ENCODE results near the gene ICE1. TPM values are rescaled to one million over a fixed set of nuclear protein-coding genes. Genes with fewer than 3 reads are reported as not detected.
"Not testable (repeated sequence)": the region's sequence is repeated elsewhere in the genome, so short reads cannot be mapped to it uniquely, and the experiment has no call there.

The ICE1 gene, protein sequence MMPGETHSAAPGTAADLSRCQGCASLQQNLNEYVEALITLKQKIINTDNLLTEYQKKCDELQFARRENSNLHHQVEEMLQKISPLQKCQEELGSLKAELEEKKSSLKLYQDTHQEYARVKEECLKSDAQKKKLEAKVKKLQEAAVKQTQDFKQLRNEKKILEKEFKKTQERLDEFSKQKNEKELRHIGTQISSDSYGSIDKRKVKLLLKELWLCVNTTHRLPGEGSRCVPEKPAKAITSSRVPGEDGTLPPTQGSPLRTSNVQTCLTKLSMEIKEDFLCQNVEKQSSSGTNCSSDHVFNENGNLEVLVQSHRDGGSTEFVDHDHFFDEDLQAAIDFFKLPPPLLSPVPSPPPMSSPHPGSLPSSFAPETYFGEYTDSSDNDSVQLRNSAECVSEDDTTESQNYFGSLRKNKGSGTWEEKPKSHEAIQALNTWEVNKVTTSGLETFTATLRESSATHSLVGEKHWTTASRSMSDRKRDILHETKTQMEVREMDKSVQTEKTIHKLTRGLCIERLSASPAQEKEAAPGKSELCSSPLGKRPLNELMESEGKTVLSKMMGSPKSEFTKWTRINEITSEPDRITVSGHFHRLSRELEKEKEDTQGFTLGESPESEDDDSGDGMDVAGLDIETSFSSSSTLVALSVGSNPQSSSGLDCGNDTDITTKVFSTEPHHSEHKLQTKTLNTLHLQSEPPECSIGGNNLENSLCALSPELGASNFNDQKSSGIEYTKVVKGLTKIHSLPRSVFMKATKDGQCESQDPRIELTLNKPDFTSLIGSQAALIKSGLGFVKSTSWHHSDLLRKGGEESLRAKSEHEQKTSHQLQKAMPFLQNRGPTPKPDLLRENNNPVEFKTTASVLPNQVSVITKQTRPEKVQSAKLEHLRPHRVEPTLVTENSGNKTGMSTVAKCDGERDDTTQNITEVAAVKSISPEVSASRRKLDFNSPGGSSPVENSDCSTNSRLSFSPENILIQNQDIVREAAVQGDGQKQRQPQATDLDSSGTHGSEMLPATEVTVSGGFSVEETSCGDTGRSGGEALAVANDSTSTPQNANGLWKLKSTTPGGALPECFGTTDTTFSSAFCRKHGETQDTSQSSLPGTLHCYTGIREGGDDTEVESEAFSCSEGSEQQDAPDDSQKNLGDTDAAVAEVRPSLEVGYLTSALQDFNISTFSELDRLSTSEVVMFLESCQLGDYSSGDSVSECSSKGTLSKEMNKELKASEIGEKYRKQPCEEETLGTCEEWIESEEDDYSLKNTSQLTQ (N-terminal part only)
- 10 to 100 TPM; 37.2 to 41.4 (median 40.9) TPM for polyA plus RNA-seq (ENCODE audit: insufficient read length in 3 of 3)

DNA sequence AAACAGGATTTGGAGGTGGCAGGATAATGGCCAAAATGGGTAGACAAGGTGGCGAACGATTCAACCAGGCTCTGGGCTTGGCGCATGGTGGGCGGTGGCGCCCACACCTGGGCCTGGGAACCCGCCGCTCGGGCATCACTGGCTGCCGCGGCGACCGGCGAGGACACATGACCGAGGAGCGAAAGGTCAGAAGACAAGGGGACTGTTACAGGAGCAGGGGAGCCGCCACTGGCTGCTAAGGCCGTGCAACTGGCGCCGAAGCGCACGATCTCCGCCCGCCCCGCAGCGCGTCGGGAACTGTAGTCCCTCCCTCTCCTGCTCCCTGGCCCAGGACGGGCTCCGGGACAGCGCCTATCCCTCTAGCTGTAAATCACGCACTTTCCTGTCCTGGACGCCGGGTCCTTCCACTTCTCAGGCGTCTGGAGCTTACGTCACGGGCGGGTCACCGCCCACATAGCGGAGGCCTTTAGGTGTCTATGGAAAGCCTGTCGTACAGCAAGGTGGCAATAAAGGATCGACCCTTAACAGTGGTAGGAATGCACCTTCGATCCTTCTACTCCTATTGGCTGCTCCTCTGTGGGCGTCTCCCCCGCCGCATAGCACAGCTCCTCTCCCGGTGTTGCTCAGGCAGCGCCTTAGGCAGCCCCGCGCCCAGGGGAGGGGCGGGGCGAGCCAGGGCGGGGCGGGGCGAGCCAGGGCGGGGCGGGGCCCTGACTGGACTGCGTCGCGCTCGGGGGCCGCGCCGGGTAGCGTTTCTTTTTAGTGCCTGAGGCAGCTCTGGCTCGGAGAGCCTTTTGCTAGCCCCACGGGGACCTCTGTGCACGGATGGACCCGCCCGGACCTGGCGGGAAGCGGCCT lies at the start of gene ICE1:
Gene ICE1 (plus strand): TSS at position 717 of the 858 bp plus-strand sequence. CDS start 239 bp downstream, outside the sequence.
- DNase-seq (ENCODE audit: low read depth in 3 of 3, low spot score in 2 of 3), result peak; percentile 92 to 96 (median 95)

DNA sequence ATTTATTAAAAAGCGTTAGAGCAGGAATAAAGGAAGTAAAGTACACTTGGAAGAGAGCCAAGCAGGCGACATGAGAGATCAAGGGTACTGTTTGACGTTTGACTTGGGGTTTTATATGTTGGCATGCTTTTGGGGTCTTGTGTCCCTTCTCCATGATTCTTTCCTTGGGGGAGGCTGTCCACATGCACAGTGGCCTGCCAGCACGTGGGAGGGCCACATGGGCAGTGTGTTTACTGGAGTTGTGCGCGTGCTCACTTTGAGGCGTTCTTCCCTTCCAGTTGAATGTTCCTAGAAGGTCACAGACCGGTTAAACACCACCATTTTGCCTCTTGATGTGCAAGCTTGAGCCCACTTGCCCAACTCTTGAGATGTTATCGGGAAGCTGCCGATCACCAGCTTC lies 49.5 kb upstream of the ICE1 start:
- DNase-seq (ENCODE audit: low read depth in 3 of 3, low spot score in 2 of 3), result no peak

DNA sequence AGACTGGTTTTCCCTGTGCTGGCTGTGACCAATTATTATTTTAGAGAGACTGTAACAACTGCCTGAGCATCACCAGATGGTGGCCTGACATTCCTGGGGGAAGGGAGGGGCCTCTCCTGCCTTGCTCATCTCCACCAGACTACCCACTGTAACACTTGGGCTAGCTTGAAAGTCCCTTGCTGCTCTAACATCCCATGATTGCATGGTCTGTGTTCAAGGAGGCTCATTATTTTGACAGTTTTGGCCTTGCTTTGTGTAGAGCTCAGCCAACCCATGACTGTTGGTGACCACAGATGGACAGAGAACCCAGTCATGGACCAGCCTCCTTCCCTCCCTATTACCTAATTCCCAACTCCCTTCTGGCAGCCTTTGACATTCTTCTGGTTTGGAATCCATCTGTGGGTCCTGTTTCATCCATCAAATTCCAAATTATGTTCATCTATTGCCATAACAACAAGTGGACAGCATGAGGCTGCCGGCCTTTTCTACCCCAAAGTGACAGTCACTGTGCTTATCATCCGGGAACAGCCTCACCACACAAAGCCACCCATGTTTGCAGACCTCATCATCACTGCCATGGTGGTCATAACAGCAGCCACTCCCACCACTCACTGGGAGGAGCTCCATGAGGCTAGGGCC lies 49.0 kb upstream of the ICE1 start:
- no peak for DNase-seq (ENCODE audit: low read depth in 3 of 3, low spot score in 2 of 3)

DNA sequence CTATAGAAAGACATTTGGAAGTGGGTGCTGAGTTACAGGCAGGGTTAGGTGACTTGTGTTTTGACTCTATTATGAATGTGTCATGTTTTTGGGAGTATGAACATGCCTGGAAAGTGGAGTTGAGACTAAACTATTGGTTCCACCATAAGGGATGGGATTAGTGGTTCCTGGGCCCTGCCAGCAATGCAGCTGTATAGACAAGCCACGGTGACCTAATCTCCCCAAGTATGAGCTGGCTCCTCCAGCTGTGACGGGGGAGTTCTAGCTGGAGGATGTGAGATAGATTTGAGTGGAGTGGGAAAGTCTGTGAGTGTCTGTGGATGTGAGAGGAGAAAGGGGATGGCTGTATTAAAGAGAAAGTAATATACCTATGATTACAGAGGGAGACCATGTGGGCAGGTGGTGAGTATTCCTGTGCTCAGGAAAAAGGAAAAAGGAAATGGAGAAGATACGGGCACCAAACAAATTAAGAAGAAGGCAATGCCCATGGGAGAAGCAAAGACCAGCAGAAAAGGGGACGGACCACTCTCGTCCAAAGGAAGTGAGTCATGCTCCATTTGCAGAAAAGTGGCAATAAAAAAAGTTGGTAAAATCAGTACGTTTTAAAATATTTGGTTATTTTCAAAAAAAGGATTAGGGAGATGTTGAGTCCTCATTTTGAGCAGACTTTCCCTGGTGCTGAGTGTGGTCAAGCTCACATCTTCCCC lies 48.3 kb upstream of the ICE1 start:
- no peak for DNase-seq (ENCODE audit: low read depth in 3 of 3, low spot score in 2 of 3)

DNA sequence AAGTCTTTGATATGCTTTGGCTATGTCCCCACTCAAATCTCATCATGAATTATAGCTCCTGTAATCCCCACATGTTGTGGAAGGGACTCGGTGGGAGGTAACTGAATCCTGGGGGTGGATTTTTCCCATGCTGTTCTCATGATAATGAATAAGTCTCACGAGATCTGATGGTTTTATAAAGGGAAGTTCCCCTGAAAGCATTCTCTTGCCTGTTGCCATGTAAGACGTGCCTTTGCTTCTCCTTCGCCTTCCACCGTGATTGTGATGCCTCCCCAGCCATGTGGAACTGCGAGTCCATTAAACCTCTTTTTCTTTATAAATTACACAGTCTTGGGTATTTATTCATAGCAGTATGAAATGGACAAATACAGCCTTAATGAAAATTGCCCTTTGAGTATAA lies 44.7 kb upstream of the ICE1 start:
- DNase-seq (ENCODE audit: low read depth in 3 of 3, low spot score in 2 of 3), result no peak

DNA sequence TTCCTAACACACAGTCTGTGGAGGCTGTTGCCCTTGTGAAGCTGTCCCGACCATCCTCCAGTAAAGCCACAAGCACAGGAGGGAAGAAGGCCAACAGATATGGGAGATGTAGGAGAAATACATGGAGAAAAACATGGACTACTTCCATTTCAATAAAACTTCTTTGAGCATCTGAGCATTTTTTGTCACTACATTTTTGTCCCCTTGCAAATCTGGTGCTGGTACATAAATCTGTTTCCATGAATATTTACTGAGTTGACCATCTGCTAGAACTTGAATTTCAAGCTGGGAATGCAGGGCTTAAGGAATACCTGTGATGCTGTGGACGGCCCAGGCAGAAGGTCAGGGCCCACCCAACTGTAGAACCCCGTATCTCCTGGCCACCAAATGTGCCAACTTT lies 43.9 kb upstream of the ICE1 start:
- no peak for DNase-seq (ENCODE audit: low read depth in 3 of 3, low spot score in 2 of 3)

DNA sequence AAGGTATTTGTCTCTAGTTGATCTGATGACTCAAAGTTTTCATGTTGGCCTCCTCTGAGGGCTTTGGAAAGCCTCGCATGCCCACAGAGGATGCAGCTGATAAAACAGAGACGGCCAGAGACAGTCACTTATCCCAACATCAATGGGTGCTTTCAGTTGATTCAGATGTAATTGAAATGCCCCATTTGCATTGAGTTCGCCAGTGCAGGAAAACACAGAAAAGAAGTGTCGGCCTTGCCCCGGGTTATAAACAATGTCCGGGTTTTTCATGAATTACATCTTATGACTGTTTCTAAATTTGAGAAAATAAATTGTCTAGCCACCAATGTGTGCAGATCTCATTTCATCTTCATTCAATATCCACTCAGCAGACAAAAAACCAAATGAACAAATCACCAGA lies 42.2 kb upstream of the ICE1 start:
- DNase-seq (ENCODE audit: low read depth in 3 of 3, low spot score in 2 of 3), result no peak

DNA sequence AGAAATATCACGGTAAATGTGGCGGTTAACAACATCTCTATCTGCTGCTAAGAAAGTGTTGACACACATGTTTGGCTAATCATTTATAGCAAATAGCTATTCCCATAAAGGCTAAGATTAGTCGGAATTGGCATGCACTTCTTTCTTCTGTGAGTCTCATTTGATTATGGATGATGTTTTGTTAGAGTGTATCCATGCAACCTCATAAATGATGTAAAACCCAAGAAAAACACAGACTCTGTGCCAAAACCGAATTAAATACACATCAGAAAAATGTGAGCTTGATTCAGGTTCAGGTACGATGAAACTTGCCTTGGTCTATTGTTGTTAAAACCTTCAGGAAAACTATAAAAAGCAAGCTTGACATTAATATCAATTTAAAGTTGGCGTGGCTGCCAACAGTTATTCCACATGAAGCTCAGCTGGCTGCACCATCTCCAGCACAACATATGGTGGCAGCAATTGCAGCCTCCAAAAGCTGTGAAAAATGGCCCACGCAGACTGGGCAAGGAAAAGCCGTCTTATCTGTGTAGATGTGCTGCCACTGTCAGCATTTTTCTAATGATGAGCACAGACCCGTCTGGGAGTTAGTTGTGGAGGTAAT lies 41.1 kb upstream of the ICE1 start:
- DNase-seq (ENCODE audit: low read depth in 3 of 3, low spot score in 2 of 3), result no peak

DNA sequence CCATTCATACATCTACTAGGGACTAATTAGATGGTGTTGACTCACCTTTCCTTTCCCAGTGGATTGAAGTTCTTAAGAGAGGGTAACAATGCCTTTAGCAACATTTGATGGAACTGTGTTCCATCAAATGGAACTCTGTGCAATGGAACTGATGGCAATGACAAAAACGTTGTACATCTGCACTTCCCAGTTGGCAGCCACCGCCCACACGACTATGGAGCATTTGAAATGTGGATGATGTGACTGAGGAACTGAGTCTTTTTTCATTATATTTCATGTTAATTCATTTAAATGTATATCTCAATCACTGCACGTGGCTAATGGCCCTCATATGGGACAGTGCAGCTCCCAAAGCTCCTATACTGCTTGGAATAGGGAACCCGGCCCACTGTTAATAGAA lies 39.0 kb upstream of the ICE1 start:
- DNase-seq (ENCODE audit: low read depth in 3 of 3, low spot score in 2 of 3), result no peak

DNA sequence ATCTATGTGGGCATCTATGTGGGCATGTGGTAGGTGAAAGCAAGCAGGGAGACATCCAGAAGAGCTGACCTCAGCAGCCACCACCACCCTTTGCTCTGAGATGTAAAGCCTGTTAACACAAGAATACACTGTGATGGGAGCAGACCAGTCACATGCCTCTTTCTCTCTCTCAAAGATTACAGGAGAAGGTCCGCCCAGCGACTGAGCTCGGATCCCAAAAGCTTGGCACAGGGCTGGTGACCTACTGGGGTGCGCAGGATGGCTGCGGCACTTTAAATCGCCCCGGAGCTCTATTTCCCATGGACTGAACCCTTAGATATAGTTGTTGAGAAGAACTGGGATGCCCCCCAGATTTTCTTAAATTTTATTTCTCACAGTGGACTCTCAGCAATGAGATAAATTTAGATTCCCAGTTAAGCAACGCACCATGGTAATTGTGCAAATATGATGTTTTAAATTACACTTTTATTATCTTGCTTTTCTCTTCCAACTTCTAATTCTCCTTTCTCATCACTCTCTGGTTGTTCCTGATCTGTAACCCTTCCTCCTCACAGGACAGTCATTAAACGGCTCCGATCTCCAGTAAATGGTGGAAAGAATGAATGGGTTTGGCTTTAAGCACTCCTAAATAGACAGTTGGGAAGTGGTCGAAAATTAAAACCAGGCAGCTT lies 37.7 kb upstream of the ICE1 start:
- DNase-seq (ENCODE audit: low read depth in 3 of 3, low spot score in 2 of 3), result no peak

DNA sequence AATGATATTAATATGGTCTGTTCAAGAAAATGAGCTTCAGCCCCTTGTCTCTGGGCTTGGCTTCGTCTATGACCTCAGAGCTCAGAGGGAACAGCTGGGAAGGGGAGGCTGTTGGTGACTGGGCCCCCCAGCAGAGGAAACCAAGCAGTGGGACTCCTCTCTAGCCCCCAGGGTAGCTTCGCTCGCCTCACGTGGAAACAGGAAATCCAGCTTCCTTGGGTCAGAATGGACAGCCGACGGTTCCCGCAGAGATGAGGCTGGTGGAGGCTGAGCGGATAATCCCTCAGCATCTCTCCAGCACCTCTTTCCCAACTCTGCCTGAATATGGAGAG lies 37.2 kb upstream of the ICE1 start:
- no peak for DNase-seq (ENCODE audit: low read depth in 3 of 3, low spot score in 2 of 3)

DNA sequence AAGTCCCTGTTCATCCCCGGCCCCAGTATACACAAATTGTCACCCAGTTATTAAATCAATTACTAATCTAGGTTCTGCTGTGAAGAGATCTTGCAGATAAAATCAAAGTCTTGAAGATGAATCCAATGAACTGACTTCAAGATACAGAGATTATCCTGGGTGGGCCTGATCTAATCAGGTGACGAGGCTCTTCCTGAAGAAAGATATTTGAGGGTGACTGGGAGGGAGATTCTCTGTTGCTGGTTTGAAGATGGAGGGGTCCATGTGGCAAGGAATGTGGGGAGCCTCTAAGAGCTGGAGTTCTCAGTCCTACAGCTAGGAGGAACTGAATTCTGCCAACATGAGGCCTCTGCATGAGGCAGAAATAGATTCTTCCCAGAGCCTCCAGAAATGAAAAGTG lies 36.1 kb upstream of the ICE1 start:
- no peak for DNase-seq (ENCODE audit: low read depth in 3 of 3, low spot score in 2 of 3)

DNA sequence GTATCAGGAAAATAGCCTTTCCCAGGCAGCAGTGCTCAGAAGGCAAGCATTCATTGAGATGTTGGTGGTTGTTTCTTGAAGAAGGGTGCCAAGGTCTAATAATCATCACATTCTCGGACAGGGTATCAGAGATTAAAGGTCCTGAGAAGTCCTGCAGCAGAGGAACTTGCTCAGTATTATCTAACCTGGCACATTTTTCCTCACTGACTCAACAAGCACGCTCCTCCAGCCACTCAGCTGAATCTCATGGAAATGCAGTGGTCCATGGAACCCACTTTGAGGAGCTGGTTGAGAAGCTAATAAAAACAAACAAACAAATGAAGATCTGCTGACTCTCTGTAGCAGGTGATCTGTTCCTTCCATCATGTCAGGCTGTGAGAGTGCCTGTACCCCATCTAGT lies 35.3 kb upstream of the ICE1 start:
- DNase-seq (ENCODE audit: low read depth in 3 of 3, low spot score in 2 of 3), result no peak

DNA sequence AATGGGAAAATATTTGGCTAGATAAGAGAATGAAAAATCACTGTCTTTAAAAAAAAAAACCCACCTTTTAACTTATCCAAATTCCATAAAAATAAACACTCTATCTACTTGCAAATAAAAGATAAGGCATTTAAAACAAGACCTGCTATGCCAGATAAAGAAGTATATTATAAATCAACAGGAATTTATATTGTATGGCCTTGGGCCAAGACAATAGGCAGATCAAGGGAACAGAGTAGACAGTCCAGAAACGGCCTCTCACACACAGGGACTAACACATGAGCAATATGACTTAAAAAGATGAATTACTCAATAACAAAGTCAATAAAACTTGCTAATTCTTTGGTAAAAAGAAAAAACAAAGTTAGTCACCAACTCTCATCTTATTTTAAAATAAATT lies 34.7 kb upstream of the ICE1 start:
- DNase-seq (ENCODE audit: low read depth in 3 of 3, low spot score in 2 of 3), result no peak

DNA sequence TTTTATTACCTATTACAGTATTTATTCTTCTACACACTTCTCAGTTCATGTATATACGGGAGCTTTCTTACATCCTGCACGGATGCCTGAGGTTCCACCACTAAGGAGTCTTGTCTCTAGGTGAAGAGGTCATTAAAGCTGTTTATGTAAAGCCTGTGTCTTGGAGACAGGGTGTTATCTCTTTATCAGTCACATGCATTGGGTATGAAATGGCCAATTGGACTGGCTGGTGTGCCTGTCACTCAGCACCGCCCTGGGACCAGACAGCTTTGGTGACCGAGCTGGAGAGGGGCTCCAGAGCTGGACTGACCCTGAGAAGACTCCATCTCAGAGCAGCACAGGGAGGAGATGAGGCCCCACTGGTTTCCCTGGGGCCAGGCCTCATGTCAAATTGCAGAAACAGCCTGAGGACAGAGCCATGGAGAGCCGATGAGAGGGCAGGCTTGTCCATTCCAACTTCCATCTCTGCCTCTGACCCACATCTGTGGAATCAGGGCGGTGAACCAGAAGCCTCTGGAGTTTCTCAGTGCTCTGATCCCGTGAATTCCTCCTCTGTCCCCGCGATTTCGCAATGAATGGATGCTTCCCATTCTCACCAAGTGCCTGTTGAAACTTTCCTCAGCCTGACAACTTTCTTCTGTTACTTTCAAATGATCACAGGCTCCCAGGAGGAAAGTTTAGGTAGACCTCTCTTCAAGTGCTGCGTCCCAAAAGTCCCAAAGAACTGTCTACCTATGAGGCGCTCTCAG lies 32.2 kb upstream of the ICE1 start:
- DNase-seq (ENCODE audit: low read depth in 3 of 3, low spot score in 2 of 3), result not testable (repeated sequence)

DNA sequence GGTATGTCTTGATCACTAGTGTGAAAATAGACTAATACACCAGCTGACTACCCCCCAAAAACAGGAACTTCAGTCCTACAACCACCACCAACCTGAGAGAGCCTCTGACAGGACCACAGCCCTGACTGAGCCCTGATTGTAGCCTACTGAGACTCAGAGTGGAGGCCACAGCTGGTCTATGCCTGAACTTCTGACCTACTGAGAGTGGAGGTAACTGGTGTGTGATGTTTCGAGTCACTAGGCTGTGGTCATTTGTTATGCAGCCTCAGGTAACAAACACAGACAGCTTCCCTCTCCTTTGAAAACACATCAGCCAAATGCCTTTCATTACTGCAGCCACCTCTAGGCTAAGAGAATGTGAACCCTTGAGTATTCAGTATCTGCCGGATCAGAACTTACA lies 30.0 kb upstream of the ICE1 start:
- not testable (repeated sequence) for DNase-seq (ENCODE audit: low read depth in 3 of 3, low spot score in 2 of 3)

DNA sequence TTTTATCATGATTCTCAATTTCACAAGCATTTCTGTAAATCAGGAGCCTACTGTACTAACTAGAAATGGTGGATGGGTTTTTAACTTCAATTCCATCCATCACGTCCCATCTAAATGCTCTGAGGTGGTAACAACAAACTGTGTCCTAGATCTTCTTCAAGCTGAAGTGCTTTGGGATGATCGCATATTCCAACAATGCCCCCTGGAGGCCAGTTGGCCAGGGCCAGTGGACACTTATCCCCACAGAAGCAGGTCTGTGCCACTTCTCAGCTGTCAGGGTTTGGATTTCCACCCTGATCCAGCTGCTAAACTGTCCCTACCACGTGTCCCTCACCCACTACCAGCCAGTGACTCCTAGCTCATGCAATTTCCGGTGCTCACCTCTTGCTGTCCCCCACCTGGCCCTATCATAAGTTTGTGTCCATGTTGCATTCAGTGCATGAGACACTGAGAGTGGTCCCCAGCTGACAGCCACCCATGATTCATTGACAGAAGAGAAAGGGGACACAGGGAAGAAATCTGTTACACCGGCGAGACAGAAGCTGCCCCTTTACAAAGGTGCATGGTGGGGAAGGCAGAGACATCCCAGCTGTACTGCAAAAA lies 28.0 kb upstream of the ICE1 start:
- peak in 2 of 3 donors; percentile 33 to 36 for DNase-seq (ENCODE audit: low read depth in 3 of 3, low spot score in 2 of 3)
